Stimulated activated CD8-positive, alpha-beta memory T cell treated with anti-CD3 and anti-CD28 coated beads, Interleukin-4, amount 100 ng/mL, for 4 hours (primary cell): ENCODE data around the gene ATXN7L1.

ENCODE experiments used
- DNase-seq, 2 donors: peaks; one replicate each; pipeline ENCODE4 v3.0.0-alpha.2; 2020; ENCODE audit warnings: low read depth in 2 of 2, low spot score in 1 of 2

ATXN7L1 gene

GRCh38 chr7:105678811-105679495 lies 197.4 kb downstream of the ATXN7L1 start:
- no peak for DNase-seq

GRCh38 chr7:105677817-105678573 lies 198.4 kb downstream of the ATXN7L1 start:
- peak in 1 of 2 donors; percentile 19 for DNase-seq

GRCh38 chr7:105677410-105677730 lies 199.0 kb downstream of the ATXN7L1 start:
- DNase-seq, result no peak

GRCh38 chr7:105675934-105676371 lies 200.4 kb downstream of the ATXN7L1 start:
- DNase-seq, result peak; percentile 21 to 25

GRCh38 chr7:105674200-105674920 lies 202.0 kb downstream of the ATXN7L1 start:
- DNase-seq, result no peak

GRCh38 chr7:105673367-105674084 lies 202.9 kb downstream of the ATXN7L1 start:
- no peak for DNase-seq

GRCh38 chr7:105672801-105673200 lies 203.6 kb downstream of the ATXN7L1 start:
- no peak for DNase-seq

GRCh38 chr7:105666324-105666723 lies 210.1 kb downstream of the ATXN7L1 start:
- DNase-seq, result no peak

GRCh38 chr7:105665684-105666083 lies 210.7 kb downstream of the ATXN7L1 start:
- DNase-seq, result no peak

- no peak for DNase-seq
Measured at GRCh38 chr7:105664816-105665525, 211.4 kb downstream of the ATXN7L1 start.

- DNase-seq, result no peak
Measured at GRCh38 chr7:105662998-105663397, 213.4 kb downstream of the ATXN7L1 start.

- no peak for DNase-seq
Measured at GRCh38 chr7:105661625-105662024, 214.8 kb downstream of the ATXN7L1 start.

- DNase-seq, result peak; percentile 14 to 54
Measured at GRCh38 chr7:105656922-105657521, 219.4 kb downstream of the ATXN7L1 start.

- no peak for DNase-seq
Measured at GRCh38 chr7:105655500-105656380, 220.7 kb downstream of the ATXN7L1 start.

- no peak for DNase-seq
Measured at GRCh38 chr7:105655067-105655466, 221.3 kb downstream of the ATXN7L1 start.

- DNase-seq, result no peak
Measured at GRCh38 chr7:105654095-105654686, 222.2 kb downstream of the ATXN7L1 start.

GRCh38 chr7:105653441-105654005 lies 222.9 kb downstream of the ATXN7L1 start:
- DNase-seq, result no peak

GRCh38 chr7:105652359-105652993 lies 223.9 kb downstream of the ATXN7L1 start:
- DNase-seq, result peak; percentile 18 to 20
